Central memory CD4-positive, alpha-beta T cell (primary cell): ENCODE results near the gene KIF17.

Experiments
- DNase-seq: peaks from one replicate; pipeline ENCODE4 v3.0.0; 2022

The KIF17 gene

DNA sequence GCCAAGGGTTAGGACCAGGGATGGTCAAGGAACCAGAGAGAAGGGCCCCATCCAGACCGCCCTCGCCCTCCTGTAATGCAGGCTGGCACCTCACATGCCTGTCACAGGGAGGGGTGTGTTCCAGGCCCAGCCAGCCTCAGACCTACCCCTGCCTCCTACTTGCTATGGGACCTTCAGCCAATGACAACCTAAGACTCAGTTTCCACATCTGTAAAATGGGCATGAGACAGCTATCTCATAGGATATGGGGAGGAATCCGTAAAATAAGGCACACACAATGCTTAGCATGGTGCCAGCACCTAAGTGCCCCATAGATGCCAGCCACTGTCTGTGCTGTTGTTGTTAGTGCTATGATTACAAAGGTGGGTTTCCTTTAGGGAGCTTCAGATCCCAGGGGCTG, 7.9 kb downstream of the KIF17 start:
- no peak for DNase-seq

GRCh38 chr1:20708891-20709290, 8.9 kb downstream of the KIF17 start:
- no peak for DNase-seq

DNA sequence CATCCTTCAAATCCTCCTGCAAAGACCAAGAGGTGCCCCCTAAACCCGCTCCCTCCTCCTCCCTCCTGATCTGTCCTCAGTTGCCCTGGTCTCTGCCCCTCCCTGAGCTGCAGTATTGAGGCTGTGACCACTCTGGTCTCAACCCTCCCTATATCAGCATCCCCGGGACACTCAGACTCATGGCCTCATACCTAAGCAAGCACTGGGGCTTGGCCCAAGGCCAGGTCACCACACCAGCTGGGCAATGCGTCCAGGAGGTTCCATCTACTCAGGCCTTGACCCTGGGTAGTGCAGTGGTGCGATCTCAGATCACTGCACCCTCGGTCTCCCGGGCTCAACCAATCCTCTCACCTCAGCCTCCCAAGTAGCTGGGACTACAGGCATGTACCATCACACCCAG, 9.8 kb downstream of the KIF17 start:
- DNase-seq, result no peak

DNA sequence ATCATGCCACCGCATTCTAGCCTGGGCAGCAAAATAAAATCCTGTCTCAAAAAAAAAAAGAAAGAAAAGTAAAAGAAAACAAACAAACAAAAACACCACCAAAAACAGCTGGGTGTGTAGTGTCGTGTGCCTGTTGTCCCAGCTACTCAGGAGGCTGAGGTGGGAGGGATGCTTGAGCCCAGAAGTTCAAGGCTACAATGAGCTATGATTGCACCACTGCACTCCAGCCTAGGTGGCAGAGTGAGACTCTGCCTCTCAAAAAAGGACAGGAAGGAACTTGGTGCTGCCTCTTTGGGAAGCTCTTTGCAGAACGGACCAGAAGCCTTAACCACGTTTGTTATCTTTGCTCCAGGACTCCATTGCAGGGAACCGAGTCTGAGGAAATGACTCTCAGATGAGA, 11.0 kb downstream of the KIF17 start:
- DNase-seq, result no peak

- no peak for DNase-seq
Observed at GRCh38 chr1:20705203-20705755, 12.5 kb downstream of the KIF17 start.

- DNase-seq, result no peak
Observed at GRCh38 chr1:20704390-20705202, 13.2 kb downstream of the KIF17 start.

DNA sequence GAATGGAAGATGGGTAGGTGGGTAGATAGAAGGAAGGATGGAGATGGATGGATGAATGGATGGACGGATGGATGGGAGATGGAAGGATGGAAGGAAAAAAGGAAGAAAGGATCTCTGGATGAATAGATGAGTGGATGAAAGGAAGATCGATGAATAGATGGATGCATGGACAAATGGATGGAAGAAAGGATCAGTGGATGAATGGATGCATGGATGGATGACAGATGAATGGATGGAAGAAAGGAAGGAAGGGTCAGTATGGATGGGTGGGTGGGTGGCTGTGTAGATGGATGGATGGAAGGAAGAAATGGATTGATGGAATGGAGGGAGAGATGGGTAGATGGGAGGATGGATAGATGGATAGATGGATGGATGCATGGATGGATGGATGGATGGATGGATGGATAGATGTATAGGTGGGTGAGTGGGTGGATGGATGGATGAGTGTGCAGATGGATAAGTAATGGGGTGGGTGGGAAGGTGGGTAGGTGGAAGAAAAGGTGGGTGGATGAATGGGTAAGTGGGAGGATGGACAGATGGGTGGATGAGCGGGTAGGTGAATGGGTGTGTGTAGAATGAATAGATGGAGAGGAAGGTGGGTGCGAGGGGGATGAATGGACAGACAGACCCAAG, 14.6 kb downstream of the KIF17 start:
- no peak for DNase-seq

DNA sequence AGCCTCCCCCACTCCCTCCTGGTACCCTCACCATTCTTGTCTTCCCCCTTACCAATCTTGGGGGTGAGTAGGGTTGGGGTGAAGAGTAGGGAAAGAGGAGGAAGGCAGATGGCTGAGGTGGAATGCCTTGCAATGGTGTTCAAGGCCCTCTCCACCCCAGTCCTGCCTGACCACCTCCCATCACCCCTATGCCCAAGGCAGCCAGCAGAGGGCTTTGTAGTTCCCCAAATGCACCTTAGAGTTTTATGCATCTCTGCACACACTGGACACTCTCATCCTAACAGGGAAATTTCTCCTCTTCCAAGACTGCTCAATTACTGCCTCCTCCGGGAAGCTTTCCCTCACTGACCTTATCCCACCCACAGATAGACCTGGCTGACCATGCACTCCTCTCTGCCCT, 15.4 kb downstream of the KIF17 start:
- DNase-seq, result no peak

- DNase-seq, result no peak
Observed at GRCh38 chr1:20701847-20702246, 16.0 kb downstream of the KIF17 start.

GRCh38 chr1:20701446-20701845, 16.4 kb downstream of the KIF17 start:
- no peak for DNase-seq

- no peak for DNase-seq
Observed at GRCh38 chr1:20700636-20701215, 17.1 kb downstream of the KIF17 start.

GRCh38 chr1:20699558-20699957, 18.2 kb downstream of the KIF17 start:
- no peak for DNase-seq

DNA sequence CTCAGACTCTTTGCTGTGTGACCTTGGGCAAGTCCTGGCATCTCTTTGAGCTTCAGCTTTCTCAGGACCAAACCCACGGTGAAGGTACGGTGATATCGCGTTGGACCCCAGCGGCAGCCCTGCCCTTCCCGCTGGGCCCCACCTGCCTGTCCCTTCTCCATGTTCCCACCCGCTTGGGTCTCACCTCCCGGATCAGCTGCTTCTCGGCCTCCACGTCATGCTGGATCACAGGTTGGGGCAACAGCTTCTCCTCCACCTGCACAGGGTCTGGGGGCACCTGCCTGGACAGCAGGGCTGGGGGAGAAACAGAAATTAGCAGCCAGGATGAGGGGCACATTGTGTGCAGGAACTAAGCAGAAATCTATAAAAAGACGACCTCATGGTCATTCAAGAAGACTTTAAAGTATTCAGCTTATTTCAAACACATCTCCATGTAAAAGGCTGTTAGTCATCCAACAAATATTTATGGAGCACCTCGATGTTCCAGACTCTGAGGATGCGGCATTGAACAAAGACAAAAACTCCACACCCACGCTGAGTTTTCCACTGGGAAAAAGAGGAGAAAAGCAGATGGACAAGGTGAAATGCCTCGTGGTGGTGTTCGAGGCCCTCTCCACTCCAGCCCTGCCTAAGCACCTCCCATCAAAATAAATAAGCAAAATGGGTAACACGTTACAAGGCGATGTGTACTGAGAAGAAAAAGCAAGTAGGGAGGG, 19.5 kb downstream of the KIF17 start:
- DNase-seq, result no peak

DNA sequence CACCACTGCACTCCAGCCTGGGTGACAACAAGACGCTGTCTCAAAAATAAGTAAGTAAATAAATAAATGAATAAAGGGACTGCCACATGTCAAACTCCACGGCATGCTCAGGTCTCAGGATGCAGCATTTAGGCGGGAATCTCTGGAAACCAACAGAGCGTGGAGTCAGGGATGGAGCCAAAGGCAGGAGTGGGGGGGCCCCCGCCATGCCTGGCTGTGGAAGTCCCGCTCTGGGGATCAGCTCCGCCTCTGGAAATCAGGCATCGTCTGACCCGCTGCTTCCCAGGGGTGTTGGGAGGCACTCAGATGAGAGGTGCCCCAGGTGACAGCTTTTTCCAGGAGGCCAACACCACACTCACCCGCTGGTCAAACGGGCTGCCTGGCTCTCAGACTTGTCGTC, 20.2 kb downstream of the KIF17 start:
- DNase-seq, result no peak

- DNase-seq, result peak; percentile 57
Observed at GRCh38 chr1:20696397-20697333, 21.1 kb downstream of the KIF17 start.

GRCh38 chr1:20695515-20695914, 22.3 kb downstream of the KIF17 start:
- DNase-seq, result no peak

DNA sequence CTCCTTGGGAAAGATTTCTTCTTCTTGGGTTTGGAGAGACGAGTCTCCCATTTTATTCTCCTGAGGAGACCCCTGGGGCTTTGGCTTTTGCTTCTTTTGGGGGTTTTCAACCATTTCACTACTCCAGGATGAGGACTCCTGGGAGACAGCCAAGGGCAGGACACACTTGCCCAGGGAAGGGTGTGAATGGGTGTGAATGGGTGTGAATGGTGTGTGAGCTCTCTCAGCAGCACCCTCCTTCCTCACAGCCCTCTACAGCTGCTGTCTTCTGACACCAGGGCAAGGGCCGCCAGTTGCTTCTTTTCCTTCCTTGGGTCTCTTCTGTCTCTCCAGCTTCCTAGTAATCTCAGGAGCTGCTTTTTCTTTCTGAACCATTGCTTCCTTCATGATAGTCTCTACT, 24.2 kb downstream of the KIF17 start:
- DNase-seq, result no peak

- DNase-seq, result no peak
Observed at GRCh38 chr1:20691872-20692271, 25.9 kb downstream of the KIF17 start.

DNA sequence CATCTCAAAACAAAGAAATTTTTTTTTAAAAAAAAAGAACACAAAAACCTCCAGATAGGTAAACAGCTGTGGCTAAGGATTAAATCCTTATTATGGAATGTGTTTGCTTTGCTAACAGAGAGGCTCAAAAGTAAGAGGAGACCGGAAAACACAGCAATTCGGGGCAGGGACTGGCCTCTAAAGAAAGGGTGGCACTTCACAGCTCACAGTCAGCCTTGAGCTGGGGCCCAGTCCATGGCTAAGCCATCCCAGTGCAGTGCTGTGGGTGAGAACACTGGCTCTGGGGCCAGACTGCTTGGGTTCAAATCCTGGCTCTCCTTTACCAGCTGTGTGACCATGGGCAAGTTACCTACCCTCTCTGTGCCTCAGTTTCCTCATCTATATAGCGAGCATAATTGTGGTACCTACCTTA, 28.2 kb downstream of the KIF17 start:
- no peak for DNase-seq

- no peak for DNase-seq
Observed at GRCh38 chr1:20686883-20687725, 30.7 kb downstream of the KIF17 start.

- DNase-seq, result no peak
Observed at GRCh38 chr1:20685741-20686140, 32.1 kb downstream of the KIF17 start.
